GM12878 (cell line): ENCODE data around the gene TGFBR1. TPM values are rescaled to one million over a fixed set of nuclear protein-coding genes. Genes with fewer than 3 reads are reported as not detected.

ENCODE experiments used
- ATAC-seq: fragments of 200-7000 bp; cut with Tn5 transposase; 3 replicates; pipeline ENCODE4 v1.9.1; 2020; ENCODE audit warnings: mild to moderate bottlenecking, moderate library complexity
- Bru-seq: library from RNA; stranded (reverse); fragments of 400-500 nt; gene quantifications from one replicate; lab custom pipeline; 2021; lab: Mats Ljungman, UMichigan
- BruChase-seq, 2 experiments: library from RNA; stranded (reverse); fragments of 400-500 nt; gene quantifications; one replicate each; lab custom pipeline; 2021; lab: Mats Ljungman, UMichigan
- BruUV-seq: library from RNA; stranded (reverse); fragments of 400-500 nt; replicated peaks from 2 replicates; lab custom pipeline; 2021; lab: Mats Ljungman, UMichigan
- CTCF ChIA-PET: fragments of 300-600 bp; sonication (Branson Sonifier 250); formaldehyde crosslinking; extraction: SDS; loops from one replicate; lab custom pipeline; 2021; ENCODE audit warnings: inconsistent platforms; lab: Yijun Ruan, JAX
- POLR2A ChIA-PET: fragments of 350-600 bp; formaldehyde crosslinking; extraction: SDS; loops from one replicate; lab custom pipeline; 2021; ENCODE audit warnings: inconsistent platforms; lab: Charles Lee
- RAD21 ChIA-PET: fragments of 300-600 bp; sonication (Branson Sonifier 250); formaldehyde crosslinking; loops from one replicate; lab custom pipeline; 2023; ENCODE audit warnings: antibody characterized with exemption; ENCODE audit not compliant: unreplicated experiment; lab: Charles Lee
- SMC1A ChIA-PET: fragments of 300-600 bp; sonication (Branson Sonifier 250); formaldehyde crosslinking; loops from one replicate; lab custom pipeline; 2023; ENCODE audit not compliant: unreplicated experiment, uncharacterized antibody; lab: Charles Lee
- DNase-seq: peaks from one replicate; pipeline ENCODE4 v3.0.0-alpha.2; 2011; ENCODE audit warnings: low read depth, low spot score
- FAIRE-seq: peaks from 3 replicates; lab custom pipeline; 2011; peaks lifted over from hg19 to GRCh38; lab: Jason Lieb, UNC
- H2AFZ ChIP-seq: 2 replicates; pipeline ENCODE4 v1.6.0; 2011; ENCODE audit warnings: low read depth, low read length, control low read depth; ENCODE audit not compliant: control insufficient read depth
- H3K27ac ChIP-seq: 2 replicates; pipeline ENCODE4 v1.5.1; 2011; ENCODE audit warnings: control low read depth; ENCODE audit not compliant: control insufficient read depth, insufficient read depth
- H3K27me3 ChIP-seq, 2 experiments: replicated peaks in 1 of 2; 2 replicates each; pipeline versions ENCODE4 v1.6.0 to v1.6.1; 2011; ENCODE audit warnings: low read length in 1 of 2; ENCODE audit not compliant: control insufficient read depth in 2 of 2, insufficient read depth in 2 of 2
- H3K36me3 ChIP-seq, 2 experiments: 2 replicates each; pipeline ENCODE4 v1.5.1; 2011; ENCODE audit warnings: low read length in 1 of 2; ENCODE audit not compliant: control insufficient read depth in 2 of 2, insufficient read depth in 2 of 2
- H3K4me1 ChIP-seq: 2 replicates; pipeline ENCODE4 v1.6.1; 2011; ENCODE audit warnings: mild to moderate bottlenecking, low read length, moderate library complexity, mixed read lengths; ENCODE audit not compliant: control insufficient read depth, insufficient read depth
- H3K4me2 ChIP-seq: 2 replicates; pipeline ENCODE4 v1.6.0; 2011; ENCODE audit warnings: control low read depth; ENCODE audit not compliant: control insufficient read depth, insufficient read depth
- H3K4me3 ChIP-seq: fragments of 200-600 bp; sonication (generic); 2 replicates; pipeline ENCODE4 v1.5.1; 2016
- H3K79me2 ChIP-seq: 2 replicates; pipeline ENCODE4 v1.6.0; 2011; ENCODE audit warnings: low read length; ENCODE audit not compliant: control insufficient read depth, insufficient read depth
- H3K9ac ChIP-seq: 2 replicates; pipeline ENCODE4 v1.8.0; 2011; ENCODE audit warnings: low read length, control low read depth, mixed read lengths; ENCODE audit not compliant: control insufficient read depth, insufficient read depth
- H3K9me3 ChIP-seq: replicated peaks from 3 replicates; pipeline ENCODE4 v1.5.1; 2011; ENCODE audit warnings: mild to moderate bottlenecking, low read length; ENCODE audit not compliant: control insufficient read depth, insufficient read depth
- H4K20me1 ChIP-seq: 2 replicates; pipeline ENCODE4 v1.6.0; 2011; ENCODE audit not compliant: control insufficient read depth, insufficient read depth
- BACH1 ChIP-seq: fragments of 450-650 bp; IDR thresholded peaks from 2 replicates; pipeline ENCODE4 v1.6.1; 2017; ENCODE audit warnings: mild to moderate bottlenecking, borderline replicate concordance
- BCLAF1 ChIP-seq: fragments of 450-650 bp; IDR thresholded peaks from 2 replicates; pipeline ENCODE4 v1.6.1; 2017; ENCODE audit warnings: antibody characterized with exemption, mild to moderate bottlenecking, moderate library complexity
- ELK1 ChIP-seq: IDR thresholded peaks from 2 replicates; pipeline ENCODE4 v1.6.1; 2012; ENCODE audit warnings: low read depth, low read length, improper control_type of control experiment
- FOXK2 ChIP-seq: fragments of 450-650 bp; IDR thresholded peaks from 2 replicates; pipeline ENCODE4 v1.6.1; 2017; ENCODE audit warnings: mild to moderate bottlenecking, moderate library complexity
- HDGF ChIP-seq: fragments of 450-650 bp; IDR thresholded peaks from 2 replicates; pipeline ENCODE4 v1.6.1; 2016; ENCODE audit warnings: antibody characterized with exemption
- KAT2A ChIP-seq: conservative IDR thresholded peaks from 2 replicates; pipeline ENCODE4 v1.6.1; 2011; ENCODE audit warnings: low read depth, low read length; ENCODE audit not compliant: control insufficient read depth
- LARP7 ChIP-seq: fragments of 450-650 bp; IDR thresholded peaks from 2 replicates; pipeline ENCODE4 v1.6.1; 2017; ENCODE audit warnings: mild to moderate bottlenecking
- MLLT1 ChIP-seq: fragments of 450-650 bp; IDR thresholded peaks from 2 replicates; pipeline ENCODE4 v1.6.1; 2016; ENCODE audit warnings: mild to moderate bottlenecking
- MTA2 ChIP-seq: fragments of 450-650 bp; IDR thresholded peaks from 2 replicates; pipeline ENCODE4 v1.6.1; 2016; ENCODE audit warnings: low read depth, mild to moderate bottlenecking, moderate library complexity
- POLR2AphosphoS2 ChIP-seq: IDR thresholded peaks from 2 replicates; pipeline ENCODE4 v1.6.1; 2011; ENCODE audit warnings: low read depth, mild to moderate bottlenecking, low read length, improper control_type of control experiment, moderate library complexity
- RB1 ChIP-seq: fragments of 450-650 bp; formaldehyde crosslinking; IDR thresholded peaks from 2 replicates; pipeline ENCODE4 v1.6.1; 2017; ENCODE audit warnings: mild to moderate bottlenecking, borderline replicate concordance
- RELA ChIP-seq: fragments of 450-650 bp; IDR thresholded peaks from 2 replicates; pipeline ENCODE4 v1.8.0; 2014; ENCODE audit warnings: borderline replicate concordance; ENCODE audit not compliant: partially characterized antibody
- SP1 ChIP-seq: IDR thresholded peaks from one replicate; pipeline ENCODE4 v1.6.1; 2011; ENCODE audit warnings: low read depth, low read length
- ZBED1 ChIP-seq: IDR thresholded peaks from 2 replicates; pipeline ENCODE4 v1.6.1; 2016; ENCODE audit warnings: borderline replicate concordance
- WGBS: methylation state at CpG from one replicate; pipeline ENCODE4 v1.1.6; 2016; ENCODE audit warnings: low lambda C conversion rate; ENCODE audit not compliant: insufficient replicate concordance, insufficient coverage; ENCODE audit errors: missing lambda C conversion rate; 5-methylcytosine and 5-hydroxymethylcytosine counted together
- in situ Hi-C: fragments of 300-500 bp; cut with MboI; formaldehyde crosslinking; loops from 9 replicates; pipeline ENCODE4 v1.14.3; 2018; ENCODE audit warnings: mixed read lengths
- intact Hi-C: fragments of 100-400 bp; cut with micrococcal nuclease; formaldehyde crosslinking; loops from one replicate; pipeline ENCODE4 v1.14.2; 2022; ENCODE audit not compliant: unreplicated experiment
- long read RNA-seq, 2 experiments: library from polyadenylated mRNA; unstranded; transcript quantifications; one replicate each; pipeline ENCODE4 v2.0.0, GENCODE V29; 2019 to 2020
- polyA minus RNA-seq, 3 experiments: library from RNA; depleted of rRNA, polyadenylated mRNA; stranded (reverse); fragments of >200 nt; gene quantifications; 2 replicates each; pipeline ENCODE4 v1.2.3, GENCODE V29; 2011
- polyA plus RNA-seq, 11 experiments: library from polyadenylated mRNA; depleted of rRNA in 4 of 11; unstranded in 6 of 11; stranded (reverse) in 5 of 11; fragments of >200 nt; fragmentation: Nextera tagmentation in 4 of 11; fragmentation: Illumina TruSeq in 1 of 11; extraction: Ambion mirVana in 4 of 11; extraction: Trizol in 1 of 11; gene quantifications; 1 replicate in 1 of 11; 2 replicates in 10 of 11; pipeline versions ENCODE4 v1.2.1 to v1.2.3, GENCODE V29; 2011 to 2016; ENCODE audit warnings: inconsistent platforms in 2 of 11, missing spikeins in 2 of 11, low read depth in 1 of 11
- total RNA-seq, 4 experiments: library from RNA; depleted of rRNA in 3 of 4; stranded (reverse); fragments of >200 nt in 3 of 4; fragmentation: Illumina TruSeq in 1 of 4; extraction: Trizol in 1 of 4; gene quantifications; 2 replicates each; pipeline versions ENCODE4 v1.2.1 to v1.2.3, GENCODE V29; 2013 to 2021

The TGFBR1 gene
- 42.4 and 49.4 TPM in 2 replicates for total RNA-seq (2013; cell fraction: nucleolus; rRNA removed)
- total RNA-seq (2014; rRNA removed) (16.9 and 21.1 TPM in 2 replicates), total RNA-seq (2014; rRNA removed; fragmentation: Illumina TruSeq; extraction: Trizol) (19.6 and 20.8 TPM in 2 replicates), total RNA-seq (2021) (26.6 and 27.2 TPM in 2 replicates), polyA plus RNA-seq (2011; rRNA removed) (16.6 and 23.8 TPM in 2 replicates), polyA plus RNA-seq (2014; fragmentation: Illumina TruSeq; extraction: Trizol) (13.6 and 17.5 TPM in 2 replicates), polyA plus RNA-seq (2014; fragmentation: Nextera tagmentation; extraction: Ambion mirVana) (10 to 100 TPM in 1 of 2 experiments, 1 to 10 TPM in 1; 5.7 to 19.6 TPM), polyA plus RNA-seq (2014; rRNA removed) (8.5 and 10.9 TPM in 2 replicates), polyA plus RNA-seq (2016; fragmentation: Nextera tagmentation; extraction: Ambion mirVana) (10 to 100 TPM in 1 of 2 experiments, 1 to 10 TPM in 1; 2.9 to 16.6 TPM), polyA minus RNA-seq (2011; rRNA and poly(A)+ RNA removed) (57.4 and 63.6 TPM in 2 replicates), Bru-seq, nascent RNA (percentile 90 among the genes with signal in this experiment), BruChase-seq, experiment 1, labeled RNA remaining after a 6-hour chase (percentile 84 among the genes with signal in this experiment), BruChase-seq, experiment 2, labeled RNA remaining after a 2-hour chase (percentile 92 among the genes with signal in this experiment)
- 4.6 TPM for polyA plus RNA-seq (2011; ENCODE audit: low read depth)
- polyA plus RNA-seq (2011; cell fraction: cytosol; rRNA removed): 13.3 and 15.2 TPM in 2 replicates
- 6.9 and 7.3 TPM in 2 replicates for polyA plus RNA-seq (2011; cell fraction: nucleus; rRNA removed)
- 4.8 and 5.8 TPM in 2 replicates for polyA plus RNA-seq (2012)
- polyA minus RNA-seq (2011; cell fraction: cytosol; rRNA and poly(A)+ RNA removed): 19.1 and 24.2 TPM in 2 replicates
- polyA minus RNA-seq (2011; cell fraction: nucleus; rRNA and poly(A)+ RNA removed): 10.2 and 14.4 TPM in 2 replicates
- long read RNA-seq, experiment 1: 0 reads
- long read RNA-seq, experiment 2, partial matches to known transcripts: 0 of 4 reads
- long read RNA-seq, experiment 2, other reads (novel, unspliced or antisense): 4 of 4 reads

GRCh38 chr9:99104459-99105151 lies at the start of gene TGFBR1:
TGFBR1 (plus strand) TSS chr9:99105113; CDS start chr9:99105206, 93 bp downstream.
- H3K27me3 ChIP-seq: no peaks in the 10 kb centered on the region
- FAIRE-seq (no peak), DNase-seq (peak; percentile 53), ATAC-seq (peak; percentile 89)
- ChIA-PET SMC1A (interaction anchor here (0.8 to 7.8 kb wide), 7 partner anchors 9 to 108 kb away, joined by 3 to 113 read pairs (median 8); no protein-coding TSS in a partner anchor), CTCF (interaction anchor here (0.9 to 3.4 kb wide), 8 partner anchors 14 to 114 kb away, joined by 3 to 20 read pairs (median 3); no protein-coding TSS in a partner anchor), POLR2A (interaction anchor here (1.1 to 2.3 kb wide), 5 partner anchors 10 to 46 kb away, joined by 4 to 11 read pairs (median 5); no protein-coding TSS in a partner anchor), RAD21 (interaction anchor here (0.7 to 7.2 kb wide), 11 partner anchors 8 to 129 kb away, joined by 3 to 83 read pairs (median 4); no protein-coding TSS in a partner anchor)
- intact Hi-C loops: loop anchor here (5.0 kb wide), 1 partner anchor 47 kb away; no protein-coding TSS in a partner anchor
- H3K79me2 ChIP-seq: peaks cover 23% of the 10 kb centered on the region
- H3K9me3 ChIP-seq: no peaks in the 10 kb centered on the region
- peak within 1 kb of the TSS; percentile 87 for H3K4me3 ChIP-seq
- H3K4me1 ChIP-seq: peaks cover 8% of the 10 kb centered on the region; the same call in 1 of the 2 replicates
- H2AFZ ChIP-seq: peak within 1 kb of the TSS; percentile 87
- peak within 1 kb of the TSS; percentile 67 for H3K27ac ChIP-seq
- in situ Hi-C loops: no loop called here
- WGBS: under 1% methylated on average over 23 of the region's 60 CpGs
- no peaks in the 10 kb centered on the region for H3K36me3 ChIP-seq
- peak within 1 kb of the TSS; percentile 97 for H3K4me2 ChIP-seq
- peak within 1 kb of the TSS; percentile 76 for H3K9ac ChIP-seq
- H4K20me1 ChIP-seq: no peaks in the 10 kb centered on the region
- BruUV-seq: no TSS peak
- TF ChIP-seq ELK1 (no peak), BCLAF1 (no peak), LARP7 (peak; percentile 50; the same call in 1 of the 2 replicates), MTA2 (no peak), SP1 (peak; percentile 50), POLR2AphosphoS2 (no peak), BACH1 (peak; percentile 35; the same call in 1 of the 2 replicates), HDGF (peak; percentile 80), KAT2A (no peak), RB1 (0 out of 2 replicates have a peak, but pooled peaks have one; percentile 76), MLLT1 (0 out of 2 replicates have a peak, but pooled peaks have one; percentile 37), ZBED1 (no peak), RELA (no peak), FOXK2 (no peak)
